Measurements from ENCODE around the gene PRR7. TPM values are rescaled to one million over a fixed set of nuclear protein-coding genes. Genes with fewer than 3 reads are reported as not detected.

PRR7 gene
- total and polyA plus RNA-seq, 2 donors: 1.6 to 3.6 TPM

- no peak overlapping the region for H3K27ac ChIP-seq (ENCODE audit: low read depth in 1 of 2, low read length in 1 of 2)
- no peaks in the 10 kb centered on the region for H3K27me3 ChIP-seq (ENCODE audit: control insufficient read depth in 2 of 2, insufficient read depth in 1 of 2, low read length in 1 of 2)
- DNase-seq (ENCODE audit: low read depth in 6 of 9, low spot score in 9 of 9): no peak
- WGBS: 97% methylated on average over 29 of the region's 29 CpGs
- H3K9me3 ChIP-seq (ENCODE audit: control insufficient read depth in 2 of 2, insufficient read depth in 1 of 2, low read length in 1 of 2): no peaks in the 10 kb centered on the region
- H3K4me3 ChIP-seq (ENCODE audit: low read length in 2 of 2): no peak overlapping the region
- H3K4me1 ChIP-seq (ENCODE audit: control insufficient read depth in 2 of 2, insufficient read depth in 2 of 2, low read length in 2 of 2): peaks cover 40 to 64% of the 10 kb centered on the region in 2 donors
- peaks cover 72 to 91% of the 10 kb centered on the region in 2 donors for H3K36me3 ChIP-seq (ENCODE audit: control insufficient read depth in 2 of 2, insufficient read depth in 2 of 2, low read length in 1 of 2)
These were observed 12.9 kb upstream of the PRR7 start for GRCh38 chr5:177433658-177434217.

GRCh38 chr5:177434437-177434836 lies 12.2 kb upstream of the PRR7 start:
- Histone ChIP-seq H3K4me3 (ENCODE audit: low read length in 2 of 2) (no peak overlapping the region), H3K36me3 (ENCODE audit: control insufficient read depth in 2 of 2, insufficient read depth in 2 of 2, low read length in 1 of 2) (peaks cover 74 to 95% of the 10 kb centered on the region in 2 donors), H3K27ac (ENCODE audit: low read depth in 1 of 2, low read length in 1 of 2) (no peak overlapping the region), H3K4me1 (ENCODE audit: control insufficient read depth in 2 of 2, insufficient read depth in 2 of 2, low read length in 2 of 2) (peaks cover 33 to 57% of the 10 kb centered on the region in 2 donors), H3K9me3 (ENCODE audit: control insufficient read depth in 2 of 2, insufficient read depth in 1 of 2, low read length in 1 of 2) (no peaks in the 10 kb centered on the region), H3K27me3 (ENCODE audit: control insufficient read depth in 2 of 2, insufficient read depth in 1 of 2, low read length in 1 of 2) (no peaks in the 10 kb centered on the region)
- 96% methylated on average over 8 of the region's 8 CpGs for WGBS
- no peak for DNase-seq (ENCODE audit: low read depth in 6 of 9, low spot score in 9 of 9)

- 98% methylated on average over 20 of the region's 20 CpGs for WGBS
- no peak overlapping the region for H3K4me3 ChIP-seq (ENCODE audit: low read length in 2 of 2)
- no peak overlapping the region for H3K27ac ChIP-seq (ENCODE audit: low read depth in 1 of 2, low read length in 1 of 2)
- H3K9me3 ChIP-seq (ENCODE audit: control insufficient read depth in 2 of 2, insufficient read depth in 1 of 2, low read length in 1 of 2): no peaks in the 10 kb centered on the region
- DNase-seq (ENCODE audit: low read depth in 6 of 9, low spot score in 9 of 9): no peak
- H3K4me1 ChIP-seq (ENCODE audit: control insufficient read depth in 2 of 2, insufficient read depth in 2 of 2, low read length in 2 of 2): peaks cover 26 to 50% of the 10 kb centered on the region in 2 donors
- no peaks in the 10 kb centered on the region for H3K27me3 ChIP-seq (ENCODE audit: control insufficient read depth in 2 of 2, insufficient read depth in 1 of 2, low read length in 1 of 2)
- peaks cover 78 to 96% of the 10 kb centered on the region in 2 donors for H3K36me3 ChIP-seq (ENCODE audit: control insufficient read depth in 2 of 2, insufficient read depth in 2 of 2, low read length in 1 of 2)
These were observed 11.5 kb upstream of the PRR7 start for GRCh38 chr5:177434942-177435738.

GRCh38 chr5:177435847-177436536 lies 10.6 kb upstream of the PRR7 start:
- Histone ChIP-seq H3K4me1 (ENCODE audit: control insufficient read depth in 2 of 2, insufficient read depth in 2 of 2, low read length in 2 of 2) (peaks cover 18 to 41% of the 10 kb centered on the region in 2 donors), H3K27me3 (ENCODE audit: control insufficient read depth in 2 of 2, insufficient read depth in 1 of 2, low read length in 1 of 2) (no peaks in the 10 kb centered on the region), H3K27ac (ENCODE audit: low read depth in 1 of 2, low read length in 1 of 2) (no peak overlapping the region), H3K9me3 (ENCODE audit: control insufficient read depth in 2 of 2, insufficient read depth in 1 of 2, low read length in 1 of 2) (no peaks in the 10 kb centered on the region), H3K36me3 (ENCODE audit: control insufficient read depth in 2 of 2, insufficient read depth in 2 of 2, low read length in 1 of 2) (peaks cover 86 to 96% of the 10 kb centered on the region in 2 donors), H3K4me3 (ENCODE audit: low read length in 2 of 2) (no peak overlapping the region)
- 96% methylated on average over 37 of the region's 37 CpGs for WGBS
- DNase-seq (ENCODE audit: low read depth in 6 of 9, low spot score in 9 of 9): no peak

- Histone ChIP-seq H3K4me3 (ENCODE audit: low read length in 2 of 2) (no peak overlapping the region), H3K27me3 (ENCODE audit: control insufficient read depth in 2 of 2, insufficient read depth in 1 of 2, low read length in 1 of 2) (no peaks in the 10 kb centered on the region), H3K4me1 (ENCODE audit: control insufficient read depth in 2 of 2, insufficient read depth in 2 of 2, low read length in 2 of 2) (peaks cover 1 to 25% of the 10 kb centered on the region in 2 donors), H3K9me3 (ENCODE audit: control insufficient read depth in 2 of 2, insufficient read depth in 1 of 2, low read length in 1 of 2) (no peaks in the 10 kb centered on the region), H3K36me3 (ENCODE audit: control insufficient read depth in 2 of 2, insufficient read depth in 2 of 2, low read length in 1 of 2) (peaks cover 88 to 96% of the 10 kb centered on the region in 2 donors), H3K27ac (ENCODE audit: low read depth in 1 of 2, low read length in 1 of 2) (no peak overlapping the region)
- WGBS: 96% methylated on average over 4 of the region's 4 CpGs
- no peak for DNase-seq (ENCODE audit: low read depth in 6 of 9, low spot score in 9 of 9)
These were observed 9.0 kb upstream of the PRR7 start for GRCh38 chr5:177437623-177438022.

GRCh38 chr5:177438468-177438867 lies 8.1 kb upstream of the PRR7 start:
- Histone ChIP-seq H3K9me3 (ENCODE audit: control insufficient read depth in 2 of 2, insufficient read depth in 1 of 2, low read length in 1 of 2) (no peaks in the 10 kb centered on the region), H3K4me3 (ENCODE audit: low read length in 2 of 2) (no peak overlapping the region), H3K27me3 (ENCODE audit: control insufficient read depth in 2 of 2, insufficient read depth in 1 of 2, low read length in 1 of 2) (no peaks in the 10 kb centered on the region), H3K27ac (ENCODE audit: low read depth in 1 of 2, low read length in 1 of 2) (no peak overlapping the region), H3K4me1 (ENCODE audit: control insufficient read depth in 2 of 2, insufficient read depth in 2 of 2, low read length in 2 of 2) (peaks cover 0 to 17% of the 10 kb centered on the region in 2 donors), H3K36me3 (ENCODE audit: control insufficient read depth in 2 of 2, insufficient read depth in 2 of 2, low read length in 1 of 2) (peaks cover 88 to 96% of the 10 kb centered on the region in 2 donors)
- no peak for DNase-seq (ENCODE audit: low read depth in 6 of 9, low spot score in 9 of 9)
- 98% methylated on average over 10 of the region's 10 CpGs for WGBS

- peaks cover 78 to 88% of the 10 kb centered on the region in 2 donors for H3K36me3 ChIP-seq (ENCODE audit: control insufficient read depth in 2 of 2, insufficient read depth in 2 of 2, low read length in 1 of 2)
- H3K27me3 ChIP-seq (ENCODE audit: control insufficient read depth in 2 of 2, insufficient read depth in 1 of 2, low read length in 1 of 2): no peaks in the 10 kb centered on the region
- no peak for DNase-seq (ENCODE audit: low read depth in 6 of 9, low spot score in 9 of 9)
- no peaks in the 10 kb centered on the region for H3K9me3 ChIP-seq (ENCODE audit: control insufficient read depth in 2 of 2, insufficient read depth in 1 of 2, low read length in 1 of 2)
- no peak overlapping the region for H3K27ac ChIP-seq (ENCODE audit: low read depth in 1 of 2, low read length in 1 of 2)
- H3K4me1 ChIP-seq (ENCODE audit: control insufficient read depth in 2 of 2, insufficient read depth in 2 of 2, low read length in 2 of 2): peaks cover 0 to 12% of the 10 kb centered on the region in 2 donors
- no peak overlapping the region for H3K4me3 ChIP-seq (ENCODE audit: low read length in 2 of 2)
- 99% methylated on average over 4 of the region's 4 CpGs for WGBS
These were observed 7.0 kb upstream of the PRR7 start for GRCh38 chr5:177439518-177440053.

- 97% methylated on average over 24 of the region's 24 CpGs for WGBS
- no peak overlapping the region for H3K4me3 ChIP-seq (ENCODE audit: low read length in 2 of 2)
- H3K36me3 ChIP-seq (ENCODE audit: control insufficient read depth in 2 of 2, insufficient read depth in 2 of 2, low read length in 1 of 2): peaks cover 70 to 80% of the 10 kb centered on the region in 2 donors
- no peak overlapping the region for H3K27ac ChIP-seq (ENCODE audit: low read depth in 1 of 2, low read length in 1 of 2)
- H3K27me3 ChIP-seq (ENCODE audit: control insufficient read depth in 2 of 2, insufficient read depth in 1 of 2, low read length in 1 of 2): no peaks in the 10 kb centered on the region
- peaks cover 2 to 15% of the 10 kb centered on the region in 2 donors for H3K4me1 ChIP-seq (ENCODE audit: control insufficient read depth in 2 of 2, insufficient read depth in 2 of 2, low read length in 2 of 2)
- no peaks in the 10 kb centered on the region for H3K9me3 ChIP-seq (ENCODE audit: control insufficient read depth in 2 of 2, insufficient read depth in 1 of 2, low read length in 1 of 2)
- no peak for DNase-seq (ENCODE audit: low read depth in 6 of 9, low spot score in 9 of 9)
These were observed 6.2 kb upstream of the PRR7 start for GRCh38 chr5:177440211-177440989.
